ENCODE data around the gene AVPI1. TPM values are rescaled to one million over a fixed set of nuclear protein-coding genes. Genes with fewer than 3 reads are reported as not detected.

AVPI1 gene
- total and polyA plus RNA-seq, 2 of the 13 experiments (the other 11 are each of a cell fraction or from before 2014, with no cell fraction given): 39.8 to 61.2 TPM

DNA sequence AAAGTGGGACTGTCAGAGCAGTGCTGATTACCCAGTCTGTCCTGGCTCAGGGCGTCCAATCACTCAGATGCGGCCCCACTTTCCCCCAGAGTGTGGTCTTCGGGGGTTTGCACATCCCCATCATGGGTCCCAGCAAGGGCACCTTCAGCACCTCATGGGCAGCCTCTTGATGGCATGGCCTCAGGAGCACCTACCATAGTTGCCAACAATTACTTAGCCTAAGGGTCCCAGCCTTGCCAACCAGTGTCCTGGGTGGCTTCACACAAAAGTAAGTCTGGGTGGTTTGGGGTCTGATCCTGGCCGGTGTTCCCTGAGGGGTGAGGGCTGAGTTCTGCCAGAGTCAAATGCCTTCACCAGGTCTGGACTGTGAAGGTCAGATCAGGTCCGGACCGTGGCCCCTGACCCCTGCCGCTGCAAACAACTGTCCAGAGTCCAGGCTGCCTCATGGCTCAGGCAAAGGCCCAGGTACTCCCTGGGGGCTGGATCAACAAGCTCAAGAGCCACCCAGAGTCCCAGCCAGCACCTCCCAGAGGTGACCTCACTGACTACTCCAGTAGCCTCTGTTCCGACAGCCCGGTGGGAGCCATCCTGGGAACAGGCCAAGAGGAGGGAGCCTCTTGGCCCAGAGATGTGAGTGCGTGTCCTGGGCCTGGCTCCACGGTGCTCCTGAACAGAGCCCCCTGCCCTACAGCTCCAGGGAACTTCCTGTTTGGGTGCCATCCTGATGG lies 20.3 kb upstream of the AVPI1 start (continued):
- TF ChIP-seq, protein P1, sequence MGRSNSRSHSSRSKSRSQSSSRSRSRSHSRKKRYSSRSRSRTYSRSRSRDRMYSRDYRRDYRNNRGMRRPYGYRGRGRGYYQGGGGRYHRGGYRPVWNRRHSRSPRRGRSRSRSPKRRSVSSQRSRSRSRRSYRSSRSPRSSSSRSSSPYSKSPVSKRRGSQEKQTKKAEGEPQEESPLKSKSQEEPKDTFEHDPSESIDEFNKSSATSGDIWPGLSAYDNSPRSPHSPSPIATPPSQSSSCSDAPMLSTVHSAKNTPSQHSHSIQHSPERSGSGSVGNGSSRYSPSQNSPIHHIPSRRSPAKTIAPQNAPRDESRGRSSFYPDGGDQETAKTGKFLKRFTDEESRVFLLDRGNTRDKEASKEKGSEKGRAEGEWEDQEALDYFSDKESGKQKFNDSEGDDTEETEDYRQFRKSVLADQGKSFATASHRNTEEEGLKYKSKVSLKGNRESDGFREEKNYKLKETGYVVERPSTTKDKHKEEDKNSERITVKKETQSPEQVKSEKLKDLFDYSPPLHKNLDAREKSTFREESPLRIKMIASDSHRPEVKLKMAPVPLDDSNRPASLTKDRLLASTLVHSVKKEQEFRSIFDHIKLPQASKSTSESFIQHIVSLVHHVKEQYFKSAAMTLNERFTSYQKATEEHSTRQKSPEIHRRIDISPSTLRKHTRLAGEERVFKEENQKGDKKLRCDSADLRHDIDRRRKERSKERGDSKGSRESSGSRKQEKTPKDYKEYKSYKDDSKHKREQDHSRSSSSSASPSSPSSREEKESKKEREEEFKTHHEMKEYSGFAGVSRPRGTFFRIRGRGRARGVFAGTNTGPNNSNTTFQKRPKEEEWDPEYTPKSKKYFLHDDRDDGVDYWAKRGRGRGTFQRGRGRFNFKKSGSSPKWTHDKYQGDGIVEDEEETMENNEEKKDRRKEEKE (IDR thresholded peaks at IDR 0.05): no peak
- no peak for TF ChIP-seq ZNF354B (CRISPR knock-in tag; IDR thresholded peaks at IDR 0.05)
- TF ChIP-seq, protein P2, sequence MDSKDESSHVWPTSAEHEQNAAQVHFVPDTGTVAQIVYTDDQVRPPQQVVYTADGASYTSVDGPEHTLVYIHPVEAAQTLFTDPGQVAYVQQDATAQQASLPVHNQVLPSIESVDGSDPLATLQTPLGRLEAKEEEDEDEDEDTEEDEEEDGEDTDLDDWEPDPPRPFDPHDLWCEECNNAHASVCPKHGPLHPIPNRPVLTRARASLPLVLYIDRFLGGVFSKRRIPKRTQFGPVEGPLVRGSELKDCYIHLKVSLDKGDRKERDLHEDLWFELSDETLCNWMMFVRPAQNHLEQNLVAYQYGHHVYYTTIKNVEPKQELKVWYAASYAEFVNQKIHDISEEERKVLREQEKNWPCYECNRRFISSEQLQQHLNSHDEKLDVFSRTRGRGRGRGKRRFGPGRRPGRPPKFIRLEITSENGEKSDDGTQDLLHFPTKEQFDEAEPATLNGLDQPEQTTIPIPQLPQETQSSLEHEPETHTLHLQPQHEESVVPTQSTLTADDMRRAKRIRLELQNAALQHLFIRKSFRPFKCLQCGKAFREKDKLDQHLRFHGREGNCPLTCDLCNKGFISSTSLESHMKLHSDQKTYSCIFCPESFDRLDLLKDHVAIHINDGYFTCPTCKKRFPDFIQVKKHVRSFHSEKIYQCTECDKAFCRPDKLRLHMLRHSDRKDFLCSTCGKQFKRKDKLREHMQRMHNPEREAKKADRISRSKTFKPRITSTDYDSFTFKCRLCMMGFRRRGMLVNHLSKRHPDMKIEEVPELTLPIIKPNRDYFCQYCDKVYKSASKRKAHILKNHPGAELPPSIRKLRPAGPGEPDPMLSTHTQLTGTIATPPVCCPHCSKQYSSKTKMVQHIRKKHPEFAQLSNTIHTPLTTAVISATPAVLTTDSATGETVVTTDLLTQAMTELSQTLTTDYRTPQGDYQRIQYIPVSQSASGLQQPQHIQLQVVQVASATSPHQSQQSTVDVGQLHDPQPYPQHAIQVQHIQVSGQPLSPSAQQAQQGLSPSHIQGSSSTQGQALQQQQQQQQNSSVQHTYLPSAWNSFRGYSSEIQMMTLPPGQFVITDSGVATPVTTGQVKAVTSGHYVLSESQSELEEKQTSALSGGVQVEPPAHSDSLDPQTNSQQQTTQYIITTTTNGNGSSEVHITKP (CRISPR knock-in tag; IDR thresholded peaks at IDR 0.05; ENCODE audit: low read depth): no peak
- TF ChIP-seq, protein P3, sequence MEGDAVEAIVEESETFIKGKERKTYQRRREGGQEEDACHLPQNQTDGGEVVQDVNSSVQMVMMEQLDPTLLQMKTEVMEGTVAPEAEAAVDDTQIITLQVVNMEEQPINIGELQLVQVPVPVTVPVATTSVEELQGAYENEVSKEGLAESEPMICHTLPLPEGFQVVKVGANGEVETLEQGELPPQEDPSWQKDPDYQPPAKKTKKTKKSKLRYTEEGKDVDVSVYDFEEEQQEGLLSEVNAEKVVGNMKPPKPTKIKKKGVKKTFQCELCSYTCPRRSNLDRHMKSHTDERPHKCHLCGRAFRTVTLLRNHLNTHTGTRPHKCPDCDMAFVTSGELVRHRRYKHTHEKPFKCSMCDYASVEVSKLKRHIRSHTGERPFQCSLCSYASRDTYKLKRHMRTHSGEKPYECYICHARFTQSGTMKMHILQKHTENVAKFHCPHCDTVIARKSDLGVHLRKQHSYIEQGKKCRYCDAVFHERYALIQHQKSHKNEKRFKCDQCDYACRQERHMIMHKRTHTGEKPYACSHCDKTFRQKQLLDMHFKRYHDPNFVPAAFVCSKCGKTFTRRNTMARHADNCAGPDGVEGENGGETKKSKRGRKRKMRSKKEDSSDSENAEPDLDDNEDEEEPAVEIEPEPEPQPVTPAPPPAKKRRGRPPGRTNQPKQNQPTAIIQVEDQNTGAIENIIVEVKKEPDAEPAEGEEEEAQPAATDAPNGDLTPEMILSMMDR (CRISPR knock-in tag; IDR thresholded peaks at IDR 0.05): peak; percentile 46
- TF ChIP-seq, protein P4, sequence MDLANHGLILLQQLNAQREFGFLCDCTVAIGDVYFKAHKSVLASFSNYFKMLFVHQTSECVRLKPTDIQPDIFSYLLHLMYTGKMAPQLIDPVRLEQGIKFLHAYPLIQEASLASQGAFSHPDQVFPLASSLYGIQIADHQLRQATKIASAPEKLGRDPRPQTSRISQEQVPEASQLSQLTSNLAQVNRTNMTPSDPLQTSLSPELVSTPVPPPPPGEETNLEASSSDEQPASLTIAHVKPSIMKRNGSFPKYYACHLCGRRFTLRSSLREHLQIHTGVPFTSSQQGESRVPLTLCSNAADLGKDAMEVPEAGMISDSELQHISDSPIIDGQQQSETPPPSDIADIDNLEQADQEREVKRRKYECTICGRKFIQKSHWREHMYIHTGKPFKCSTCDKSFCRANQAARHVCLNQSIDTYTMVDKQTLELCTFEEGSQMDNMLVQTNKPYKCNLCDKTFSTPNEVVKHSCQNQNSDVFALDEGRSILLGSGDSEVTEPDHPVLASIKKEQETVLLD (CRISPR knock-in tag; IDR thresholded peaks at IDR 0.05; ENCODE audit: low read depth): no peak
- no peak for TF ChIP-seq ZNF776 (CRISPR knock-in tag; IDR thresholded peaks at IDR 0.05)
- TF ChIP-seq, protein P5, sequence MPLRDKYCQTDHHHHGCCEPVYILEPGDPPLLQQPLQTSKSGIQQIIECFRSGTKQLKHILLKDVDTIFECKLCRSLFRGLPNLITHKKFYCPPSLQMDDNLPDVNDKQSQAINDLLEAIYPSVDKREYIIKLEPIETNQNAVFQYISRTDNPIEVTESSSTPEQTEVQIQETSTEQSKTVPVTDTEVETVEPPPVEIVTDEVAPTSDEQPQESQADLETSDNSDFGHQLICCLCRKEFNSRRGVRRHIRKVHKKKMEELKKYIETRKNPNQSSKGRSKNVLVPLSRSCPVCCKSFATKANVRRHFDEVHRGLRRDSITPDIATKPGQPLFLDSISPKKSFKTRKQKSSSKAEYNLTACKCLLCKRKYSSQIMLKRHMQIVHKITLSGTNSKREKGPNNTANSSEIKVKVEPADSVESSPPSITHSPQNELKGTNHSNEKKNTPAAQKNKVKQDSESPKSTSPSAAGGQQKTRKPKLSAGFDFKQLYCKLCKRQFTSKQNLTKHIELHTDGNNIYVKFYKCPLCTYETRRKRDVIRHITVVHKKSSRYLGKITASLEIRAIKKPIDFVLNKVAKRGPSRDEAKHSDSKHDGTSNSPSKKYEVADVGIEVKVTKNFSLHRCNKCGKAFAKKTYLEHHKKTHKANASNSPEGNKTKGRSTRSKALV (CRISPR knock-in tag; IDR thresholded peaks at IDR 0.05): 0 out of 2 replicates have a peak, but pooled peaks have one; percentile 32
- TF ChIP-seq LCORL (IDR thresholded peaks at IDR 0.05): no peak
- peak; percentile 83 for TF ChIP-seq LCORL (CRISPR knock-in tag; IDR thresholded peaks at IDR 0.05)
- TF ChIP-seq ZNF484 (CRISPR knock-in tag; IDR thresholded peaks at IDR 0.05; ENCODE audit: borderline replicate concordance, low read depth): no peak
- TF ChIP-seq, protein P6, sequence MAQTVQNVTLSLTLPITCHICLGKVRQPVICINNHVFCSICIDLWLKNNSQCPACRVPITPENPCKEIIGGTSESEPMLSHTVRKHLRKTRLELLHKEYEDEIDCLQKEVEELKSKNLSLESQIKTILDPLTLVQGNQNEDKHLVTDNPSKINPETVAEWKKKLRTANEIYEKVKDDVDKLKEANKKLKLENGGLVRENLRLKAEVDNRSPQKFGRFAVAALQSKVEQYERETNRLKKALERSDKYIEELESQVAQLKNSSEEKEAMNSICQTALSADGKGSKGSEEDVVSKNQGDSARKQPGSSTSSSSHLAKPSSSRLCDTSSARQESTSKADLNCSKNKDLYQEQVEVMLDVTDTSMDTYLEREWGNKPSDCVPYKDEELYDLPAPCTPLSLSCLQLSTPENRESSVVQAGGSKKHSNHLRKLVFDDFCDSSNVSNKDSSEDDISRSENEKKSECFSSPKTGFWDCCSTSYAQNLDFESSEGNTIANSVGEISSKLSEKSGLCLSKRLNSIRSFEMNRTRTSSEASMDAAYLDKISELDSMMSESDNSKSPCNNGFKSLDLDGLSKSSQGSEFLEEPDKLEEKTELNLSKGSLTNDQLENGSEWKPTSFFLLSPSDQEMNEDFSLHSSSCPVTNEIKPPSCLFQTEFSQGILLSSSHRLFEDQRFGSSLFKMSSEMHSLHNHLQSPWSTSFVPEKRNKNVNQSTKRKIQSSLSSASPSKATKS (CRISPR knock-in tag; IDR thresholded peaks at IDR 0.05): no peak
- no peak for TF ChIP-seq POLR2AphosphoS5 (IDR thresholded peaks at IDR 0.05; ENCODE audit: low read depth, low read length)
- TF ChIP-seq ZNF383 (CRISPR knock-in tag; IDR thresholded peaks at IDR 0.05; ENCODE audit: borderline replicate concordance): no peak

All from HepG2 (cell line).